CD4-positive, alpha-beta T cell treated with Interleukin-17A for 1 hour (primary cell): ENCODE results near the gene JMJD4.

Source experiments
- DNase-seq: peaks from one replicate; pipeline ENCODE4 v3.0.0-alpha.2; 2020

JMJD4 gene

GRCh38 chr1:227734856-227735538, at the start of gene JMJD4, which contains the start of gene SNAP47:
TSS of gene JMJD4 (minus strand) at chr1:227735302. CDS start at chr1:227735273, 29 bp downstream.
TSS of gene SNAP47 (plus strand) at chr1:227735435. CDS start at chr1:227747737, 12,302 bp downstream.
- peak; percentile 94 for DNase-seq

- no peak for DNase-seq
Observed at GRCh38 chr1:227782226-227782625, 47.1 kb upstream of the JMJD4 start.

- no peak for DNase-seq
Observed at GRCh38 chr1:227781314-227781930, 46.3 kb upstream of the JMJD4 start.

- no peak for DNase-seq
Observed at GRCh38 chr1:227780101-227781044, 45.3 kb upstream of the JMJD4 start.

GRCh38 chr1:227779685-227780084, 44.6 kb upstream of the JMJD4 start:
- no peak for DNase-seq

GRCh38 chr1:227779021-227779441, 43.9 kb upstream of the JMJD4 start:
- DNase-seq: no peak

- DNase-seq: no peak
Observed at GRCh38 chr1:227778401-227778947, 43.4 kb upstream of the JMJD4 start.

GRCh38 chr1:227777646-227778045, 42.5 kb upstream of the JMJD4 start:
- no peak for DNase-seq

- DNase-seq: no peak
Observed at GRCh38 chr1:227777156-227777555, 42.1 kb upstream of the JMJD4 start.

- no peak for DNase-seq
Observed at GRCh38 chr1:227776331-227776771, 41.2 kb upstream of the JMJD4 start.

- DNase-seq: no peak
Observed at GRCh38 chr1:227775841-227776240, 40.7 kb upstream of the JMJD4 start.

- DNase-seq: no peak
Observed at GRCh38 chr1:227774821-227775661, 39.9 kb upstream of the JMJD4 start.

- peak; percentile 55 for DNase-seq
Observed at GRCh38 chr1:227774051-227774731, 39.1 kb upstream of the JMJD4 start.

GRCh38 chr1:227773558-227773957, 38.5 kb upstream of the JMJD4 start:
- no peak for DNase-seq

GRCh38 chr1:227771771-227772170, 36.7 kb upstream of the JMJD4 start:
- DNase-seq: no peak

GRCh38 chr1:227771326-227771725, 36.2 kb upstream of the JMJD4 start:
- DNase-seq: no peak

- no peak for DNase-seq
Observed at GRCh38 chr1:227770812-227771211, 35.7 kb upstream of the JMJD4 start.

GRCh38 chr1:227769936-227770494, 34.9 kb upstream of the JMJD4 start:
- DNase-seq: no peak

GRCh38 chr1:227769047-227769935, 34.2 kb upstream of the JMJD4 start:
- no peak for DNase-seq

GRCh38 chr1:227768640-227769039, 33.5 kb upstream of the JMJD4 start:
- DNase-seq: no peak
